HG02571 (cell line): Measurements from ENCODE around the gene DCUN1D3.

Experiments used
- ATAC-seq: cut with Tn5 transposase; IDR thresholded peaks from one replicate; pipeline ENCODE4 v1.9.1; 2021; ENCODE audit warnings: mild to moderate bottlenecking, moderate library complexity; ENCODE audit not compliant: unreplicated experiment

Gene DCUN1D3

DNA sequence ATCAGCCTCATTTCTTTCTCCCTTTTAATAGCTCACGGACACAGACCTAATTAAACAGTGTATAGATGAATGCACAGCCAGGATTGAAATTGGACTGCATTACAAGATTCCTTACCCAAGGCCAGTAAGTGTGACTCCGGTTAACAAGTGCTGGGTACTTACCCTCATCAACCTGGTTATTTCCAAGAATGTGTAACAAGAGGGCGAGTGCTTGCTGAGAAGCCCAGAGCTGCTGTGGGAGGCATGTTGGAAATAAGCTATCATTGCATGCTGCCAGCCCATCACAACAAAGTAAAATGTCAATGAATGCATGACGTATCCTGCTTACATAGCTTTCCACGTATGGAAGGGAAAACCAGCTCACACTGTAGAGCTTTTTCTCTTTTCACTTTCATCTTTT is 19.9 kb upstream of the DCUN1D3 start:
- ATAC-seq = no peak

DNA sequence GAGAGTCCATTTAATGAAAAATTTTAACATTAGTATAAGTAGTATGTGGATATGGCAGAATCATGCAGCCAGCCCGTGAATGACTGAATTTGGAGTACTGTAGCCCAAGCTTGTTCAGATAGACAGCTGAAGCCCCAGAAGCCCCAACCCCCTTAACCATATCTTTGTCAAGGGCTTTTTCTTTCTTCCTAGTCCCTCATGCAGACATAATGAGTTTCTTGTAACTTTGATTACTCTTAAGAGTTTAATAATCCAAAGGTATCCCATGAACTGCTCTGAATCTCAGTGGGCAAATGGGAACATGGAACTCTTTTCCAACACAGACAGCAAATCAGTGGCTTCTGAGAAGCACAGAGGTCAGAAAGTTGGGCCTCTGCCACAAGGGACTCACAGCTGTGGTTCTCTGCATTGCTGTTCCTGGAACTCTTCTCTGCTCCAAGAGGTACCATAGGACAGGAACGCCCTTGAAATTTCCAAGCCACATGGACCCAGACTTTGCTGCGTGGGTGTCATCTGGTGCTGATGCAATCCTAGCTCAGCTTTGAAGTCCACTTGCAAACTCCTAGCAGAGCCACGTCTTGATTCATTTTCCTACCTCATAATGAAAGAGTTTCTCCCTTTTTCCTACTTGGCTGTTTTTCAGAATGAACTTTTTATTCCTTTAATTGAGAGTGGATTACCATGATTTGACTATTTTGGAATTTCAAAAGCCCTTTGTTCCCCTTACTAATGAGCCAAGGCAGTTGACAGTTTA is 18.5 kb upstream of the DCUN1D3 start:
- ATAC-seq = no peak

DNA sequence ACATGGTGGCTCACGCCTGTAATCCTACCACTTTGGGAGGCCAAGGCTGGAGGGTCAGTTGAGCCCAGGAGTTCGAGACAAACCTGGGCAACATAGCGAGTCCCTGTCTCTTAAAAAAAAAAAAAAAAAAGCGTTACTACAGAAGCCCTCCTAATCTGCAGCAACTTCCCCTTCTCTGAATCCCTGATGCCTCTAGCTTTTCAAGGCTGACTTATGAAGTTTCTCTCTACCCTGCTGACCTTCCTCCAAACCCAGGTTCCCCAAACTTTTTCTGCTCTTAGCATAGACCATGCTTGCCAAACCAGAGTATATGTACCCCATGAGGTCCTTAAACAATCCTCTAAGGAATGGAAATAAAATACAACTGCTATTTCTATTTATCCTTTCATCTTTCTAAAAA is 16.8 kb upstream of the DCUN1D3 start:
- ATAC-seq = no peak

DNA sequence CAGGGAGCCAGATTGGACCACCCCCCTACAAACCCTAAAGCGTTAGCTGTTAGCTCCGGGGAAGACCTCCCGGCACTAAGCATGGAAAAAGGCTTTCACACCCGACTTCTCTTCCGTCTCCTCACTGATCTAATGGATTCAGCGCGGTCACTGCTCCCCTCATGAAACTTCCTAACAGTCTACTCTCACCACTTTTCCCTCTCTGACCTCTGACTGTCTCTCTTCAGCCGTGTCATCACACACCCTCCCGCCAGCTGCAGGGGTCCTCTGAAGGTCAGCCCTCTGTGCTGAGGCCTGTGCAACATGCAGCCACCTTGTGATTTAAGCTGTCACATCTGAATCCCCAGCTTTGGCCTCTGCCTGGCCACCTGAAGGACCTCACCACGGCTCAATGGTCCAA is 16.1 kb upstream of the DCUN1D3 start:
- no peak for ATAC-seq

DNA sequence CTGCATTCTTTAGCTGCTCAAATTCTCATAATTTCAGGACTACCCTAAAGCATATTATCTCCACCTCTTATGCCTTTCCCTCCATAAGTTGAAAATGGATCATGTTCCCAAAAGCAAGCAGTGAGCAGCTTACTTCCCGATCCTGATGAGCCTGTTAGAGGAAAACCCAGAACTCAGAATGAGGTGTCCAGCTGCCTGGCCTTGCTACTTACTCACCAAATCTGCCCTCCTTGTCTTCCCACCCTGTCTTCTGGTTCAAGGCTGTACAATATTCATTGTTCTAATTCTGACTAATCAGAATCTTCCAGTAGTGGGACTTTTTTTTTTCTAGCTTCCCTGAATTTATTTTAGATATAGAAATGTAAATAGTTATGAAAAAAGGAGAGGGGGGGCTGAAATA is 11.2 kb upstream of the DCUN1D3 start:
- no peak for ATAC-seq

DNA sequence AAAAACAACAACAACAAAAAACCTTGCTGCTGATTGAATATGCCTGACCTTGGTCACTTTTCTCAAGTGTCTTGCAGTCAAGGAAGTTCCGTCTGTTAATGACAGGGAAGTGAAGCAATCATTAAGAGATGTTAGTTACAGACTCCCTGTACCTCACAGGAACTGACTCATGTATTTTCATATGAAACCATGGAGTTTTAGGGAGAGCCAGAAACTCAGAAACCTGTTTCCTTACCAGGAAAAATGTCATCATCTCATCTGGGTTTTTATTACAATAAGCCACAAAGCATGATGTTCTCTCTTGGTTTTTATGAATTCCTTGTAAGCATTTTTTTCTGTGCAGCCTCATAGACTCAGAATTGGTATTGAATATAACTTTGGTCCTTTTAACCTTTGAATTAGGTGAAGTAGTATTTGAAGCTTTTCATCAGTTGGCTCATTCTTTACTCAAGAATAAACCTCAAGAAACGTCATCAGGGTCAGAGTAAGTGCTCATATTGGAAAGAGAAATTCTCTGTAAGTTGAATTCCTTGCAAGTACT is 10.7 kb upstream of the DCUN1D3 start:
- ATAC-seq = no peak

DNA sequence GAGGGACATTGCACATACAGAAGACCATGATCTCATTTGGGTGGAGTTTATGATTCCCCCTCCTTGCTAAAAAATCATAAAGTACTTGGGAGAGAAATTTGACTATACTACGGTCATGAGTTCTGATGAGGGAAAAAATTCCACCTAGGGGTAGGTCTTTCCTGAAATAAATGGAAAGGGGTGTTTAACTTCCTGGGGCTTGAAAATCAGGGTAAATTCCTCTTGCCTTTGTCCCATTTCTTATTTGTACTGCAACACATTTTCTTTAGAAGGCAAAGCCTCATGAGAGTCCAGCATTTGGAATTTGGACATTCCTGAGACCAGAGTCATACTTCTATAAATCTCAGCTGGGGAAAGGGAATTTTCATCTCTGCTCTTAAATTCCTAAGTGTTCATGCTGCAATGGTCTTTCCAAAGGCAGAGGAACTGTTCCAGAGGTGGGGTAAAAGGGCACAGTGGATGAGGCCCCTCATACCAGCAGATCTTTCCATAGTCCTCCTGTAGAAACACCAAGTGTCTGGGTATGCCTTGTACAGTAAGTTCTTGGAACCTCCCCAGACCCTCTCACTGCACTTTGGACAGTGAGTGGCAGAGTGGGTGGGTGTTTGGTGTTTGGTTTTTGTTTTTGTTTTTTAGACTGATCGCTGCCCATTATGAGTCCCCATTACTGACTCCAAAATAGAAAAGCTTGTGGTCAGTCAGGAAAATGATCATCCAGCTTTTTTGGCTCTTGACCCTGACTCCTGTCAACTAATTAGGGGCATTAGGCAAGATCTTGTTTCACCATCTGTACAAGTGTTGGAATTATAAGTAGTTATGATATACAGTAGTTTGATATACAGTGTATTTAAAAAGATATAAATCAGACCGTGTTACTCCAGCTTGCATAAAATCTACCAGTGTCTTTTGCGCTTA is 6.4 kb upstream of the DCUN1D3 start:
- no peak for ATAC-seq

DNA sequence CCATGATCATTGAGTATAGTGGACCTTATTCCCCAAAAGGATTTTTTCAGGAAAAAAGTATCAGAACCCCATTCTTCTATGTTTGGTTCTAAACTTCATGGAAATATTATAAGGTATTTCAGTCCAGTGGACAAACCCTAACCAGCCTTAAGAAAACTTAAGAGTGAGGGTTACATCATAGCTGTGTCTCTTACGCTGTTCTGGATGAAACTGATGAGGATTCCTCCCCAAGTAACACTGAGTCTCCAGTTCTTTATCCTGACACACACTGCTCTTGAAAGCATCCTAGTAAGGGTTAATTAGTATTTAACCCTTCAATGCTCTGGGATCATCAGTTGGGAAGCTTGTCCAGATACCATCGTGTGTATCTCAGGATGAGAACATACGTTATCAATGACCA is 5.4 kb upstream of the DCUN1D3 start:
- ATAC-seq = no peak

DNA sequence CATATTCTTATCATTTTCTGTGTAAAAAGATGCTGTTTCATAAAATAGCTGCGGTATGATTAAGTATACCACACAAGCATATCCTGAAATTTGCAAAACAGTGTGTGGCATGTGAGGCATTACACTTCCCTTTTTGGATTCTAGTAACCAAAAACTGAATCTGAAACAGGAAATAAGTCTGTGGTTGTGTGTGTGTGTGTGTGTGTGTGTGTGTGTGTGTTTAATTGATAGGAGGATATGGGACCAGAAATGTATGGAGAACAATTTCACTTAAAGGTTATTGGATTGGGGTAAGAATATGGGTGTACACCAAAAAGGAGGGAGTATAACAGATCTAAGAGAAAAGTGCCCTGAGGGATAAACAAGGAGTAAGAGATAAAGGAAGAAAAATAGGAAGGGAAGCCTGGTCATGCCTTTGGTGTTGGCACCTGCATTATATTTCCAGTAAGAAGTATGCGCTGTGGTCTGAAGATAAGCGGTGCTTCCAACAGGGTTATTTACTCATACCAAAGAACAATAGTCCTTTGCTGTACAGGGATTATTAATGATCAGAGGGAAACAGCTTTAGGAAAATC is 4.4 kb upstream of the DCUN1D3 start:
- ATAC-seq = no peak

DNA sequence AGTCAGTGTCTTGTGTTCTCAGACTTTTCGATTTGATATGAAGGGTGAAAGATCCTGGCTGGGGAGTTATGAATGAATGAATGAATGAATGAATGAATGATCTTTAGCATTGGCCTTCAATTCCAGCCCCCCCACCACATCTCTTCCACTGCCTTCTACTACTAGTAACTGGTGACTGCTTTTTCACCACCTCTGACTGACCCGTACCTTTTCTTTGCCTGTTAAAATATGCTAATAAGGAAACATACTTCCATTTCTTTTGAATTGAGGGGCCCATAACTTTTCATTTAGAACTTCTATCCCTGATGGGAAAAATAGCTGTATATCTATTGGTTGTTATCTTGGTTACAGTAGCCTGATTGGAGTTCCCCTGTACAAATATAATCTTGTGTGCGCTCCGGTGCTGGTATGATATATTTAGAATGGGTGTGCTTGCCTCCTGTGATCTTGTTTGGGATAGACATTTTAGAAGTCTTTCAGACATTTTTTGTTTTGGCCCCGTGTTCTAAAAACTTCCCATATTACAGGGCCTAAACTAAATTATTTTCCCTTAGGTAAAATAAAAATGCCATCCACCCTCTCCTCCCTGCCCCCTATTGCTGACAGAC is 3.8 kb upstream of the DCUN1D3 start:
- no peak for ATAC-seq

DNA sequence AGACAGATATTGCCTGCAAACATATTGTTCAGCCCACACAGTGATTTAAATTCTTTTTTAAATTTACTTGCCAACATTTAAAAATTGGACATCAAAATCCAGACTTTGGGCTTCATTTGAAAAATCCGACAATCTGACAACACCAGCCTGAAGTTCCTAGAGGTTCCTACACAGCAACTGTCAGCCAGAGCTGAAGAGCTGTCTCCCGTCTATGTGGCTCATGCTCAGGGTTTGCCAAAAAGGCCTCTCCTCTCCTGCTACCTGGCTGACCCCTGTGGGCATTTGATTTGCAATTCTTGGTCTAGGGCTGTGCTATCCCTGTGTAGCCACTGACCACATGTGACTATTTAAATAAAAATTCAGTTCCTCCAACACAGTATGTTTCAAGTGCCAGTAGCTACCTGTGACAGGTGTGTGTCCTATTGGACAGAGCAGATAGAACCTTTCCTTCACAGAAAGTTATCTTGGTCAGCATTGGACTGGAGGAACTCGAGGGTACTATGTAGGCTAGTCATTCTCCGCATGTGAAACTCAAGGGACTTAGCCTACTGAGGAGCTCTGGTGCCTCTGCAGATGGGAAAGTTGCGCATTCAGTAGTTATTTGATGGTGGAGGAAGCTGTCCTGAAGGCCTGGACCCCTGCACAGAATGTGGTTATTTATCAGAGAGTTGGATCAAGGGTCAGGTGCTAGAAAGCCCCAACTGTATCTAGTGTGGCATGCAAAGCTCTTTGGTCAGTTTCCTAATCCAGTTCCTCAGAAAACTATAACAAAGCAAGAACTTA is 3.1 kb upstream of the DCUN1D3 start:
- no peak for ATAC-seq

DNA sequence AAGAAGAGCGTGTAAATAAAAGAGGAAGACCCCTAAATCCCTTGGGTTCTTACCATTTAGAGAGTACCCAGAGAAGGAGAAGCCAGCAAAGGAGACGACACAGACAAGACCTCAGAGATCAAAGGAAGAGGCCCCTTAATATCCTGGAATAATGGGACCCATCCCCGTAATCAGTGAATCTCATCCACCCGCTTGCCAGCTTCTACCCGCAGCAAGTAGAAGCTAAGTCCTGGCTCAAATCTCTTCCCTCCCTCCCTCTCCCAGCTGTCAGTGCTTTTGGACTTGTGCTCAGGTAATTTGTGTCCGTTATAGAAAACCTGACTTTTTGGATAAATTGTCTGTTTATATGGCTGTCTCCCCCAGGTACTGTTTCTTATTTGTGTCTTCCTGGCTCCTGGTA is 2.3 kb upstream of the DCUN1D3 start:
- ATAC-seq = no peak

DNA sequence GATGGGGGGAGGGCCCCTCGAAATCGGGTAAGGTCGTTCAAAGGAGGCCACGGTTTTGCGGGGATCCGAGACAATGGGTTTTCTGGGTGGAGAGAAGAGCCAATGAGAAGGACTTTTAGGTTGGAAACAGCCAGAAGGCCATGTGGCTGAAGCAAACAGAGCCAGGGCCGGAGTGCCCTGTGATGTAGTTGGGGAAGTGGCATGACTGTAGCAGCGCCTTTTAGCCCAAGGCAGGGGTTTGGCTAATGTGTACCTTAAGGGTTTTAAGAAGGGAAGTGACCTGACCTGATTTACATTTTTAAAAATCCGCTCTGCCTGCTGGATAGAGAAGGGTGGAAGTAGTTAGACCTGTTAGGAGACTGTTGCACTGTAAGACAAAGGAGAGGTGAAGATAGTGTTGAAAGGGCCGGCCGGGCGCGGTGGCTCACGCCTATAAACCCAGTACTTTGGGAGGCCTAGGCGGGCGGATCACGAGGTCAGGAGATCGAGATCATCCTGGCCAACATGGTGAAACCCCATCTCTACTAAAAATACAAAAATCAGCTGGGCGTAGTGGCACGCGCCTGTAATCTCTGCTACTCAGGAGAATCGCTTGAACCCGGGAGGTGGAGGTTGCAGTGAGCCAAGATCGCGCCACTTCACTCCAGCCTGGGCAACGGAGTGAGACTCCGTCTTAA is 1.4 kb upstream of the DCUN1D3 start:
- no peak for ATAC-seq

DNA sequence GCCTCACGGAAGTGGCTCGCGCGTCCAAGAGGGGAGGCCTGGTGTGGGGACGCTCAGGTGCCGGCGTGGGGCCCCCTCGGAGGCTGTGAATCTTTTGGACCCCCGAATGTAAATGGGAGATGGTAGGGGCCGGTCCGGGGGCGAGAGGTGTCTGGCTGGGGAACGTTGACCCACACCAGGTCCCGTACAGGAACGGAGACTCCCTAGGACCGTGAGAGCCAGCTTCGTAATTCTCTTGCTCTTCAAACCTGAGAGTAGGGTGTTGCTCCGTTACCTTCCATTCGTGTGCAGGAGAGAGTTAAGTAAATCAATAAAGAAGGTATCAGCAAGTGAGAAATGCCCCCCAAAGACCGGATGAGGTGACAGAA is 894 bp upstream of the DCUN1D3 start:
- ATAC-seq = peak; percentile 1

DNA sequence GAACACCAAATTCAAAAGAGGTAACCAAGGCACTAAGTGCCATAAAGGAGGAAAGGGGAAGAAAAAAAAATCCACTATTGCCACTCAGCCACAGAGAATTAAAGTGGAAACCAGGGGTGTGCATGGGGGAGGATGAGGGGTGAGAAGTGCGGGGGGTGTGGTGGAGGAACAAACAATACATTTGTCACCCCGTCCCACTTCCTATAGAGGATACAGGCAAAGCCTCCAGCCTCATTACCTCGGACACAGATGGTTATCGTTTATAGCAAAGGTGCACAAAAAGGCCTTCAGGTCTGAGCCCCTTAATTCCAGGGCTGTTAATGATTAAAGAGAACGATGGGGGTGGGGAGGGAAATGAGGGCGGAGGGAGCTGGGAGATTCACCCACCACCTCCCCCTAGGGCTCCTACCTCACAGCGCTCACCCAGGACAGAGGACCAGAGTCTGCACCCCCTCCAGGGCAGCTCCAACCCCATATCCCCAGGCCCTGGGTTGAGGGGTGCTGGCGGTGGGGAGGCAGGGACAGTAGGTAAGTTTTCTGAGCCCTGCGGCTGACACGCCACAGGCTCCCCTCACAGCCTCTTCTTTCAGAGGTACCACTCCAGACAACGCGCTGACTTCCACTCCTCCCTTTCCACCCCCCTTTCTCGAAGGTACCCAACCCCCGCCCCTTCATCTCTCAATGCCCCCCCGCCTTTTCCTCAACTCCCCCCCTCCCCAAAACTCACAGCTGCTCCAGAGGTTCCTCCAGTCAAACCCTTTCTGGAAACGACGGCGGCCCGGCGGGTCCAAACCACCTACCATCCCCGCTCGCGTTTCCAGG is 470 bp downstream of the DCUN1D3 start:
- no peak for ATAC-seq

DNA sequence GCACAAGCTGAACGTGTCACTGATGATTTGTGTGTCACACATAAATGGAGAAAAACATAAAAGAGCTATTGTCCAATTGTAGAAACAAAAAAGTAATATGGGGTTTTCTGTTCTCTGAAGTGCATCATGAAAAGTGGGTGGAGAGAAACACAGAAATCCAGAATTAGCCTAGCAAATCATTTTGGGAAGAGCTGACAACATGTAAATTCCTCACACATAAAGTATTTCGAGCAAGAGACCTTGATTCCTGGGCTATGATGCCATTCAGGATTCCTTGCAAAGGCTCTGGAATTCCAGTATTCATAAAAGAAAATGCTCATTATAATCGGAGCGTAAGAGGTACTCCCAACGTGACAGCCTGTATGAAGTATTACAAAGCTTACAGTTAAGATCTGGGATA is 1.1 kb downstream of the DCUN1D3 start:
- no peak for ATAC-seq

DNA sequence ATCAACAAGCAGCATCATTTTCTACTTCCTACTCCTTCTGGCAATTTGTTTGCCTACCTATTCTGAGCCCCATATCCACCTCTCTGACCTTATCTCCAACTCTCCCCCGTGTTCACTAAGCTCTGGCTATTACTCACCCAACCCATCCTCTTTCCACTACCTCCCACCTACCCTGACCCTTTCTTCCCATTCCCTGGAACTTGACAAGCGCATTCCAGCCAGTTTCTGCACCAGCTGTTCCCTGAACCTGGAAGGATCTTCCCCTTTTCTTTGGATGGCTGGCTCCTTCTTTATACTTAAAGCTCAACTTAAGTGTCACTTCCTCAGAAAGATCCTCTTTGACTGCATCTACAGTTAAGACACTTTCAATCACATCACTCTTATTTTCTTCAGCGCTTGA is 2.2 kb downstream of the DCUN1D3 start:
- no peak for ATAC-seq

DNA sequence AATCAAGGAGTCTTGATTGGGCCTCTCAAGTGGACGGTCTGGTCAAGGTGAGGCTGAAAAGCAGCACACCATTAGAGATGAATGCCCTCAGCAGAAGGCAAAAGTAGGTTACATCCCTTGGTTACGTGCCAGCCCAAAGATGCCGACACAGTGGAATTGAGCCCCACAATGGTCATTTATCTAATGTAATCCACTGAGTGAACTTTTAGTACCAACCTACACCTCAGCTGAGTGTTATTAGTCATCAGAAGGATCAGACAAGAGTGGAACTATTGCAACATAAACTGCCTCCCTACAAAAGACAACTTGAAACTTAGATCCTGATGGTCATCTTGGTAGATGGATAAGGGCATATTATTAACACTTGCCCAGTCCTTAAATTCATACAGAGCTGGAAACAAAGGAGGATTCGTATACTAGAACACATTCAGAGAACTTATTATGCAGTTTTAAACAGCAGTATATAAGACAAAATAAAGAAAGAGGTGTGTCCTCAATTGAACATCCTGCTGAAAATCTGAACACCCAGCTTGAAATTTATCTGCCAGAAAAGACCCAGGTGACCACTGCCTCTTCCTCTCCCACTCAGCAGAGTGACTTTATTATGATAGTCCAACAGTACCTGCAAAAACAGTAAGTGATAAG is 2.8 kb downstream of the DCUN1D3 start:
- no peak for ATAC-seq

DNA sequence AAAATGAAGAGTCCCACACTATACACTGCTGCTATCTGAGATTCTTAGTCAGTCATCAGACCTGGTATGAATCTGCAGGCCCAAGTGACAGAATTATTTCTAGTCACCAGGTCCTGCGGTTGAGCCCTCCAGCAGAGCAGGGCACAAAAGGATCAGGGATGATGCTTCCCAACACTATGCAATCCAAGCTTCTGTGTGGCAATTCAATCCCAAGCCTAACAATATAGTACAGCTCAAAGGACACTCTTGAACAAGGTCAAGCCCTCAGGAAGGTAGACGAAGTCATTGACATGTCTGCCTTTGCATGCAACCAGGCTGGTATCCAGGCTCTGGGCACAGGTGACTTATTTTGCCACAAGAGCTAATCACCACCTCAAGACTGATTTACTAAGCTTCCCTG is 5.8 kb downstream of the DCUN1D3 start:
- no peak for ATAC-seq
